Prostate gland (tissue), 2 donors: ENCODE measurements around the gene FGF1.

Experiments
- POLR2A ChIP-seq: fragments of 450-650 bp; IDR thresholded peaks from one replicate; pipeline ENCODE4 v1.6.1; 2016; ENCODE audit warnings: antibody characterized with exemption, mild to moderate bottlenecking
- POLR2AphosphoS5 ChIP-seq: sonication (generic); formaldehyde crosslinking; IDR thresholded peaks from one replicate; pipeline ENCODE4 v1.6.1; 2017; ENCODE audit warnings: antibody characterized with exemption
- TF ChIP-seq, protein P1 (sequence below), 4 experiments: fragments of 200-600 bp in 2 of 4; fragments of 450-650 bp in 2 of 4; sonication (generic) in 2 of 4; IDR thresholded peaks; 1 replicate in 3 of 4; 2 replicates in 1 of 4; pipeline ENCODE4 v1.5.1; 2016 to 2019; ENCODE audit warnings: antibody characterized with exemption in 4 of 4, mild to moderate bottlenecking in 2 of 4, moderate library complexity in 2 of 4

DNA sequence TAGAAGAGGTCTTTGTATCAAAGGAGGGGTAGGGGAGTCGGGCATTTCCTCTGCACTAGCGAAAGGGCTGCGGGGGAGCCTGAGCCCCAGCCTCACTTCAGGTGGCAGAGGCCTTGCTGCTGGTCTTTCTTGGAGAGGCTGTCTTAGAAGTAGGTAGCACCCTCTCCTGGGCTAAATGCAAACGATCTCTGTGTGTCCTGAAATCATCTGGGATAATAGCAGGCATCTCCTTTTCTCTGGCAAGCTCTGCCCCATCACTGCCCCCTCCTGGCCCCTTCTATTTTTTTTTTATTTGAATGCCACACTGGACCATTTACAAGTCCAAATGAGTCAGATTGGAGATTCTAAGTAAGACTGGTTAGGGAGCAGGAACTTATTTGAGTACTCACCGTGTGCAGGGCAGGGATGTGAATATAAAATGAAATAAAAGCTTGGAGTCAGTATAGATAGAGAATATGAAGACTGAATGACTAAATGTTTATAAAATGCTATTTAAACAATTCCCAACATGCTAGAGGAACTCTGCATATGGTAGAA lies 137.1 kb downstream of the FGF1 start:
- TF ChIP-seq, protein P1, sequence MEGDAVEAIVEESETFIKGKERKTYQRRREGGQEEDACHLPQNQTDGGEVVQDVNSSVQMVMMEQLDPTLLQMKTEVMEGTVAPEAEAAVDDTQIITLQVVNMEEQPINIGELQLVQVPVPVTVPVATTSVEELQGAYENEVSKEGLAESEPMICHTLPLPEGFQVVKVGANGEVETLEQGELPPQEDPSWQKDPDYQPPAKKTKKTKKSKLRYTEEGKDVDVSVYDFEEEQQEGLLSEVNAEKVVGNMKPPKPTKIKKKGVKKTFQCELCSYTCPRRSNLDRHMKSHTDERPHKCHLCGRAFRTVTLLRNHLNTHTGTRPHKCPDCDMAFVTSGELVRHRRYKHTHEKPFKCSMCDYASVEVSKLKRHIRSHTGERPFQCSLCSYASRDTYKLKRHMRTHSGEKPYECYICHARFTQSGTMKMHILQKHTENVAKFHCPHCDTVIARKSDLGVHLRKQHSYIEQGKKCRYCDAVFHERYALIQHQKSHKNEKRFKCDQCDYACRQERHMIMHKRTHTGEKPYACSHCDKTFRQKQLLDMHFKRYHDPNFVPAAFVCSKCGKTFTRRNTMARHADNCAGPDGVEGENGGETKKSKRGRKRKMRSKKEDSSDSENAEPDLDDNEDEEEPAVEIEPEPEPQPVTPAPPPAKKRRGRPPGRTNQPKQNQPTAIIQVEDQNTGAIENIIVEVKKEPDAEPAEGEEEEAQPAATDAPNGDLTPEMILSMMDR (IDR thresholded peaks at IDR 0.05) = peak; percentile 42 to 83 (median 75)
- peak; percentile 72 for TF ChIP-seq POLR2AphosphoS5
- TF ChIP-seq POLR2A = no peak
